ENCODE data around the gene ABCA12. TPM values are rescaled to one million over a fixed set of nuclear protein-coding genes. Genes with fewer than 3 reads are reported as not detected.

Gene ABCA12
- total RNA-seq, 2 experiments from 2014 or later, result not detected

GRCh38 chr2:215084080-215084479, 54.3 kb downstream of the ABCA12 start:
- Mint-ChIP-seq H3K27ac (no peak overlapping the region), H3K4me3 (no peak overlapping the region), H3K9me3 (no peaks in the 10 kb centered on the region), H3K27me3 (peaks cover 5% of the 10 kb centered on the region), H3K4me1 (no peaks in the 10 kb centered on the region), H3K36me3 (no peaks in the 10 kb centered on the region)
- DNase-seq, result no peak

GRCh38 chr2:215083146-215083545, 55.3 kb downstream of the ABCA12 start:
- H3K27me3 Mint-ChIP-seq, result peaks cover 5% of the 10 kb centered on the region

DNA sequence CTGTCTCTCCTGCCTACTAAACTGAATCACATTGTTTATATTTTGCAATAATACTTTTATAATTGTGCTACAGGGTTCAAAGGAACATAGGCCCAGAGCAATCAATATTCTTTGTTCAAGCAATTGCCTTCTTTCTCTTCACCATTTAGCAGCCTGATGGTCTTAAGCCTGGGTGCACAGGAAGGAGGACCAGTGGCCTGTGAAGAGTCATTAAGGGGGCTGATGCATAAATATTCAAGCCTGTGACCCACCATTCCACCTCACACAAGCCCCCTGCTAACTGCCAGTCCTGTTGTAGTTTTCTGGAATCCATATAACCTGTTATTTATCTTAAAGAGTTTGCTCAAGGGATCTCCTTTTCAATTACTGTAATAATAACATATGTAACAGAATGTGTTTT, 56.0 kb downstream of the ABCA12 start:
- Mint-ChIP-seq H3K4me3 (no peak overlapping the region), H3K27ac (no peak overlapping the region), H3K4me1 (no peaks in the 10 kb centered on the region), H3K36me3 (no peaks in the 10 kb centered on the region), H3K9me3 (no peaks in the 10 kb centered on the region), H3K27me3 (peaks cover 5% of the 10 kb centered on the region)
- DNase-seq, result no peak

More at GRCh38 chr2:215083146-215083545, 55.3 kb downstream of the ABCA12 start:
- no peak overlapping the region for H3K4me3 Mint-ChIP-seq
- DNase-seq, result no peak
- no peaks in the 10 kb centered on the region for H3K36me3 Mint-ChIP-seq
- H3K9me3 Mint-ChIP-seq, result no peaks in the 10 kb centered on the region
- H3K4me1 Mint-ChIP-seq, result no peaks in the 10 kb centered on the region
- no peak overlapping the region for H3K27ac Mint-ChIP-seq

DNA sequence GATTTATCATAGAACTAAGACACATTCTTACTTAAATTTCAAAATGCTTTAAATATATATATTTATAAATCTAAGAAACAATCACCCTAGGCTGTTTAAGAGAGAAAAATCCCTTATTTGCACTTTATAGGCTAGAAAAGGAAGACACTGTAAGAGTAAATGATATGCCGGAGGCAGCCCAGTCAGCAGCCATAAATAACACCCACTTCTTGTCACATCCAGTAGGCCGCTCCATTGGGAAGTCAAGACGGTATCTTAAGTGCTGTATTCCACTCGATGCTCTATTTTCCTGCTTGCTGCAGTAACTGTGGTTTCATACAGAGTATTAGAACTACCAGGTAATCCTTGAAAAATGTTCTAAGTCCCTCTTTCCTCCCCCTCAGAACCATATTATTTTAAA, 57.9 kb downstream of the ABCA12 start:
- H3K27ac Mint-ChIP-seq, result no peak overlapping the region
- no peak overlapping the region for H3K4me3 Mint-ChIP-seq
- no peaks in the 10 kb centered on the region for H3K9me3 Mint-ChIP-seq
- DNase-seq, result no peak
- H3K4me1 Mint-ChIP-seq, result peaks cover 3% of the 10 kb centered on the region
- H3K27me3 Mint-ChIP-seq, result peaks cover 5% of the 10 kb centered on the region
- no peaks in the 10 kb centered on the region for H3K36me3 Mint-ChIP-seq

GRCh38 chr2:215071676-215072075, 66.8 kb downstream of the ABCA12 start:
- DNase-seq, result no peak
- peaks cover 3% of the 10 kb centered on the region for H3K4me1 Mint-ChIP-seq
- H3K36me3 Mint-ChIP-seq, result no peaks in the 10 kb centered on the region
- H3K9me3 Mint-ChIP-seq, result no peaks in the 10 kb centered on the region
- H3K4me3 Mint-ChIP-seq, result no peak overlapping the region
- H3K27me3 Mint-ChIP-seq, result peaks cover 4% of the 10 kb centered on the region
- no peak overlapping the region for H3K27ac Mint-ChIP-seq

DNA sequence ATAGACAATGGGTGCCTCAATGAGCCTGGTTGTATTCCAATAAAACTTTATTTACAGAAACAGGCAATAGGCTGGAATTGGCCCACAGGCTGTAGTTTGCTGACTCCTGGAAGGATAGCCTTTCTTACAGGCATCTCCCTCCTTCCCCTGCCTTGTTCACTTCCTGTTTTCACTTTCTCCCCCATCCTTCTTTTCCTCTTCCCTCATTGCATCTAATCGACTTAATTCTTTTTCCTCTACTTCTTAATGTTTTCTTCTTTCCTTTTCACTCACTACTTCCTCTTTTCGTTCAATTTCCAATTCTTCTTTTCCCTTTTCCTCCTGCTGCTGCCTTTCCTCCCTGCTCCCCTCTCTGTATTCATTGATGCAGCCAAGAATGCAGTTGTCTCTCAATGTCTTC, 70.0 kb downstream of the ABCA12 start:
- no peaks in the 10 kb centered on the region for H3K36me3 Mint-ChIP-seq
- no peak overlapping the region for H3K27ac Mint-ChIP-seq
- H3K4me1 Mint-ChIP-seq, result no peaks in the 10 kb centered on the region
- H3K9me3 Mint-ChIP-seq, result no peaks in the 10 kb centered on the region
- H3K27me3 Mint-ChIP-seq, result peaks cover 1% of the 10 kb centered on the region
- no peak overlapping the region for H3K4me3 Mint-ChIP-seq
- DNase-seq, result no peak

DNA sequence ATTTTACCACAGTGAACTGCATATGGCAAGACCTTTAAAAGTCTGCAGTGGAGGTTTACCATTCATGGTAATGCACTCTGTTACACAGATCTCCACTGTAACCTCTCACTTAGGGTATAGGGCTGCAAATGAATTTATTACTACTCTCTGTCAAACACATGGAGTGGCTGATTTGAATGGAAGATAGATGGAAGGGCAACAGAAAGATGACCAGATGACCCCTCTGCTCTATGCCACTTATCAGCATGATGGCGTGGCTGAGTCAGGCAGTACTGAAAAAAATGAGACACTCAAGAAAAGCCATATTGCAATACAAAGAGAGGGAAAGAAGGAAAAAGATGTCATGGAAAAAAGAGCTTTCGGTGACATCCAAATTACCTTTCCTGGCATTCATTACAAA, 72.3 kb downstream of the ABCA12 start:
- H3K36me3 Mint-ChIP-seq, result no peaks in the 10 kb centered on the region
- H3K4me3 Mint-ChIP-seq, result no peak overlapping the region
- no peaks in the 10 kb centered on the region for H3K27me3 Mint-ChIP-seq
- H3K27ac Mint-ChIP-seq, result no peak overlapping the region
- no peaks in the 10 kb centered on the region for H3K4me1 Mint-ChIP-seq
- DNase-seq, result no peak
- no peaks in the 10 kb centered on the region for H3K9me3 Mint-ChIP-seq

DNA sequence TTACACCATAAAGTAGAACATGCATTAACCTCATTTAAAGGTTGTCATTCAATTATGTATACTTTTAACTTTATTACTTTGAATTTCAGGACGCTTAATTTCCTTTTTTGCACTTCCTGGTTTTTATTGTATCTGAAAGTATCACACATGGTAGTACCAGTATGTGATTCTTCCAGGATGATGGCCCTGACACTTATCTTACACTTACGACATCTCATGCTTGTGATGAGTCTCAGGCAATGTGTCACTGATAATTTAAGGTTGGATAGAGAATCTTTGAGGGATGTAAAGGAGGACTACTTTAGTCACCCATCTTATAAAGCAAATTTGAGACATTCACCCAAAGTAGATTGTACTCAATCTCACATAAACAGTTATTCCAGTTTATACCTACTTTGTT, 74.9 kb downstream of the ABCA12 start:
- Mint-ChIP-seq H3K27me3 (no peaks in the 10 kb centered on the region), H3K4me1 (no peaks in the 10 kb centered on the region), H3K4me3 (no peak overlapping the region), H3K27ac (no peak overlapping the region), H3K9me3 (no peaks in the 10 kb centered on the region), H3K36me3 (no peaks in the 10 kb centered on the region)
- DNase-seq, result no peak

- DNase-seq, result no peak
- Mint-ChIP-seq H3K4me3 (no peak overlapping the region), H3K36me3 (no peaks in the 10 kb centered on the region)
Observed at GRCh38 chr2:215060861-215061536, 77.4 kb downstream of the ABCA12 start.

DNA sequence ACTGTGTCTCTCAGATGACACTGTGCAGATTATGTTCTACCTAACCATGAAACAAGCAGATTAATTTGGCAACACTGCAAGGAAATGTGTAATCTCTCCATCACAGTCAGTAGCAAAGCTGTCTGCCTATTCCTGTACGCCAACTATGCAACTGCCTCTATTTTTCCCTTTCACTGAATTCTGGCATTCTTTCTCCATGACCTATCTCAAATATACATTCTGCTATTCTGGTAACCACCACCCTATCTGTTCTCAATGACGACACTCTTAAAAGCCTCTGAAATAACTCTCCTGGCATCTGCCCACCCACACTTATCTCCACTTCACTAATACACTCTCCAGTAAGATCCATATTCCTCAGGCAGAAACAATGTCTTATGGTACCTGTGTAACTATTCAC, 78.7 kb downstream of the ABCA12 start:
- no peaks in the 10 kb centered on the region for H3K27me3 Mint-ChIP-seq
- no peaks in the 10 kb centered on the region for H3K9me3 Mint-ChIP-seq
- no peak overlapping the region for H3K27ac Mint-ChIP-seq
- H3K4me1 Mint-ChIP-seq, result no peaks in the 10 kb centered on the region
- H3K4me3 Mint-ChIP-seq, result no peak overlapping the region
- no peak for DNase-seq
- no peaks in the 10 kb centered on the region for H3K36me3 Mint-ChIP-seq

More at GRCh38 chr2:215060861-215061536, 77.4 kb downstream of the ABCA12 start:
- no peaks in the 10 kb centered on the region for H3K9me3 Mint-ChIP-seq
- H3K27me3 Mint-ChIP-seq, result no peaks in the 10 kb centered on the region
- no peak overlapping the region for H3K27ac Mint-ChIP-seq
- no peaks in the 10 kb centered on the region for H3K4me1 Mint-ChIP-seq

DNA sequence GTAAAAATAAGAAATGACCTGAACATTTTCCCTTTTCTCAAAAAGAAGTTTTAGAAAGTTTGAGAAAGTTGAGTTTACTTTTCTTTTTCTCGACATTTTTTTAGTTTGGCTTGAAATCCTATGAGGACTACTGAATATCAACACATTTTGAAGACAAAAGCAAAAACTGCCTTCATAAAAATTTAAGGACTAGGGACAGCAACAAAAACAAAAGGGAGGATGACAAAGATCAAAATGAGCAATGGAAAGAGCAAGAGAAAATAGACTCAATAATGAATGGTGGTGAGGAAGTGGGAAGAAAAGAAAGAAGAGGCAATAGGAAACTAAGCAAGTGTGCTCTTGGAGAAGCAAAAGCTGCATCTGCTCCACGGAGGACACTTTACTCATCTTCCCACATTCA, 82.5 kb downstream of the ABCA12 start:
- no peaks in the 10 kb centered on the region for H3K4me1 Mint-ChIP-seq
- H3K27ac Mint-ChIP-seq, result no peak overlapping the region

DNA sequence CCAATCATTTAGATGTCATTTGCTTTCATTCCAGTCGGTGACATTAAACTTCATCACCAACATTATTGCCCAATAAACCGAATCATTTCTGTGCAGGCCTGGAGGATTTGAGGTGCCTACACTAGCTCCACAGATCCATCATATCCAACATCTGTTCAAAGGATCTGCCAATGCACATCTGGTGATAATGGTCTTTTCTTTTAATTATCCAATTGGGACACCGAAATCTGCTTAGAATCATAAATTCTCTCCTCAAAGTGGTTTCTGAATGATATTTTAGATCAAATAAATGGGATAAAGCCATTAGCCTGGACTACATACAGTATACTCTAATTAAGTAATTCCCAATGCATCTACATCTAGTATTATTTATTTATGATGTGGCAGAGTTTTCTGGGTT, 85.6 kb downstream of the ABCA12 start:
- H3K27me3 Mint-ChIP-seq, result no peaks in the 10 kb centered on the region
- DNase-seq, result no peak
- H3K27ac Mint-ChIP-seq, result no peak overlapping the region
- H3K4me3 Mint-ChIP-seq, result no peak overlapping the region
- H3K9me3 Mint-ChIP-seq, result peaks cover 2% of the 10 kb centered on the region
- H3K4me1 Mint-ChIP-seq, result no peaks in the 10 kb centered on the region
- H3K36me3 Mint-ChIP-seq, result no peaks in the 10 kb centered on the region

More for the DNA sequence above, 82.5 kb downstream of the ABCA12 start:
- Mint-ChIP-seq H3K27me3 (no peaks in the 10 kb centered on the region), H3K4me3 (no peak overlapping the region), H3K9me3 (no peaks in the 10 kb centered on the region), H3K36me3 (no peaks in the 10 kb centered on the region)
- no peak for DNase-seq

GRCh38 chr2:215052404-215052803, 86.0 kb downstream of the ABCA12 start:
- Mint-ChIP-seq H3K9me3 (peaks cover 2% of the 10 kb centered on the region), H3K27ac (no peak overlapping the region), H3K4me1 (no peaks in the 10 kb centered on the region), H3K36me3 (no peaks in the 10 kb centered on the region), H3K27me3 (no peaks in the 10 kb centered on the region), H3K4me3 (no peak overlapping the region)
- no peak for DNase-seq

GRCh38 chr2:215049341-215049740, 89.1 kb downstream of the ABCA12 start:
- Mint-ChIP-seq H3K27me3 (peaks cover 4% of the 10 kb centered on the region), H3K36me3 (no peaks in the 10 kb centered on the region), H3K4me3 (no peak overlapping the region), H3K27ac (no peak overlapping the region), H3K4me1 (no peaks in the 10 kb centered on the region), H3K9me3 (peaks cover 5% of the 10 kb centered on the region)
- no peak for DNase-seq

DNA sequence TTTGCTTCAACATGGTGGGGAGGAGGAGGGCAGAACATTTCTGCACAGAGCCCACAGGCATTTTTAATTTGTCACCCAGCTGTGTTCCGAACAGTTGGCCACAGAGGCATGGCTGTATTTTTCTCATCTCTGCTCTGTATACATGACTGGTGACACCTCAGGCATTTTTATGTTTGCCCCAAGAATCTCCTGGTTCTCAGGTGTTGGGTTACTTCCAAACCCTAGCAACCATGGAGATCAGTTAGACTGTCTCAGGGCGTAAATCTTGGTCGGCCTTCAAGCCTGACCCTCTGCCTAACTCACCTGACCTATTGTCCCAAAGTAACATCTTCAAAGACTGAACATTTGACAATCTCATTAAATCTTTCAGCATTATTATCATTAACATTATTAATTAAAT, 100.0 kb downstream of the ABCA12 start:
- H3K4me1 Mint-ChIP-seq, result no peaks in the 10 kb centered on the region
- no peak for DNase-seq
- no peaks in the 10 kb centered on the region for H3K9me3 Mint-ChIP-seq
- peaks cover 8% of the 10 kb centered on the region for H3K27me3 Mint-ChIP-seq
- H3K4me3 Mint-ChIP-seq, result no peak overlapping the region
- H3K27ac Mint-ChIP-seq, result no peak overlapping the region
- H3K36me3 Mint-ChIP-seq, result no peaks in the 10 kb centered on the region

DNA sequence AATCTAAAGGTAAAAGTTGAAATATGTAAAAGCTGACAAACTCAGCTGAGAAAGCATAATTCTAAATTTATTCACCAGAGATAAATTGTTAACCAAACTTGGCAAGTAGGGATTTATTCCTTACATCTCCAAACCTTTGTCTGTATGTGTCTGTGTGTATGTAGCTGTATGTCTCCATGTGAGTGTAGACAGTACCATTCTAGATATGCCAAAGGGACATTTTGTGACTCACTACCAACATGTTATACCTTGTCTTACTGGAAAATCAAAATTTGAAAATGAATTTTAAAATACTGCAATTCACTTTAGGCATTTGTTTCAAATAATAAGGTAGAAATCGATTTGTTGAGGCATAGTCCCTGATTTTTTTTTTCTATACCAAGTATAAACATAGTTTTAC, 102.1 kb downstream of the ABCA12 start:
- Mint-ChIP-seq H3K4me1 (no peaks in the 10 kb centered on the region), H3K4me3 (no peak overlapping the region), H3K36me3 (no peaks in the 10 kb centered on the region), H3K27me3 (peaks cover 8% of the 10 kb centered on the region), H3K27ac (no peak overlapping the region), H3K9me3 (no peaks in the 10 kb centered on the region)
- no peak for DNase-seq
